Activated B cell treated with CpG ODN at 0.5 μM for 24 hours (primary cell): ENCODE results near the gene PRKN. TPM values are rescaled to one million over a fixed set of nuclear protein-coding genes. Genes with fewer than 3 reads are reported as not detected.

Experiments used
- ATAC-seq: fragments of 200-7000 bp; cut with Tn5 transposase; one replicate; pipeline ENCODE4 v1.10.0; 2021; ENCODE audit warnings: low read depth, mild to moderate bottlenecking, moderate library complexity
- CTCF ChIA-PET: fragments of 350-600 bp; sonication (Branson Sonifier 250); formaldehyde crosslinking; loops from one replicate; lab custom pipeline; 2021; ENCODE audit warnings: antibody characterized with exemption; lab: Charles Lee
- POLR2A ChIA-PET: fragments of 350-600 bp; sonication (Branson Sonifier 250); formaldehyde crosslinking; loops from one replicate; lab custom pipeline; 2021; ENCODE audit warnings: antibody characterized with exemption; lab: Charles Lee
- DNase-seq: peaks from one replicate; pipeline ENCODE4 v3.0.0; 2022
- H3K27ac Mint-ChIP-seq: one replicate; pipeline ENCODE4 v1.8.0; 2020; ENCODE audit warnings: mixed read lengths
- H3K27me3 Mint-ChIP-seq: one replicate; pipeline ENCODE4 v1.8.0; 2021; ENCODE audit warnings: mixed read lengths
- H3K36me3 Mint-ChIP-seq: one replicate; pipeline ENCODE4 v1.8.0; 2021; ENCODE audit warnings: low read depth, mixed read lengths
- H3K4me1 Mint-ChIP-seq: one replicate; pipeline ENCODE4 v1.8.0; 2021; ENCODE audit warnings: mixed read lengths
- H3K4me3 Mint-ChIP-seq: one replicate; pipeline ENCODE4 v1.8.0; 2020; ENCODE audit warnings: mild to moderate bottlenecking, mixed read lengths
- H3K9me3 Mint-ChIP-seq: one replicate; pipeline ENCODE4 v1.8.0; 2020; ENCODE audit warnings: mixed read lengths
- intact Hi-C: fragments of 100-400 bp; cut with micrococcal nuclease; formaldehyde crosslinking; loops from one replicate; pipeline ENCODE4 v1.15.1; 2024
- total RNA-seq: library from RNA; stranded (reverse); gene quantifications from 2 replicates; pipeline ENCODE4 v1.2.3, GENCODE V29; 2022
- TF ChIP-seq, protein P1 (sequence below): fragments of 200-600 bp; IDR thresholded peaks from one replicate; pipeline ENCODE4 v1.8.0; 2022; ENCODE audit warnings: antibody characterized with exemption, mild to moderate bottlenecking

The PRKN gene
- total RNA-seq, 1 donor from 2014 or later, result 2.3 TPM

GRCh38 chr6:162709431-162709830 is 18.1 kb downstream of the PRKN start:
- peaks cover 6% of the 10 kb centered on the region for H3K4me1 Mint-ChIP-seq
- no peaks in the 10 kb centered on the region for H3K27me3 Mint-ChIP-seq
- H3K27ac Mint-ChIP-seq, result no peak overlapping the region
- POLR2A ChIA-PET, result no interaction called here
- H3K4me3 Mint-ChIP-seq, result no peak overlapping the region
- intact Hi-C loops, result no loop called here
- TF ChIP-seq, protein P1, sequence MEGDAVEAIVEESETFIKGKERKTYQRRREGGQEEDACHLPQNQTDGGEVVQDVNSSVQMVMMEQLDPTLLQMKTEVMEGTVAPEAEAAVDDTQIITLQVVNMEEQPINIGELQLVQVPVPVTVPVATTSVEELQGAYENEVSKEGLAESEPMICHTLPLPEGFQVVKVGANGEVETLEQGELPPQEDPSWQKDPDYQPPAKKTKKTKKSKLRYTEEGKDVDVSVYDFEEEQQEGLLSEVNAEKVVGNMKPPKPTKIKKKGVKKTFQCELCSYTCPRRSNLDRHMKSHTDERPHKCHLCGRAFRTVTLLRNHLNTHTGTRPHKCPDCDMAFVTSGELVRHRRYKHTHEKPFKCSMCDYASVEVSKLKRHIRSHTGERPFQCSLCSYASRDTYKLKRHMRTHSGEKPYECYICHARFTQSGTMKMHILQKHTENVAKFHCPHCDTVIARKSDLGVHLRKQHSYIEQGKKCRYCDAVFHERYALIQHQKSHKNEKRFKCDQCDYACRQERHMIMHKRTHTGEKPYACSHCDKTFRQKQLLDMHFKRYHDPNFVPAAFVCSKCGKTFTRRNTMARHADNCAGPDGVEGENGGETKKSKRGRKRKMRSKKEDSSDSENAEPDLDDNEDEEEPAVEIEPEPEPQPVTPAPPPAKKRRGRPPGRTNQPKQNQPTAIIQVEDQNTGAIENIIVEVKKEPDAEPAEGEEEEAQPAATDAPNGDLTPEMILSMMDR, result no peak
- no peaks in the 10 kb centered on the region for H3K9me3 Mint-ChIP-seq
- H3K36me3 Mint-ChIP-seq, result no peaks in the 10 kb centered on the region
- ATAC-seq (no peak), DNase-seq (no peak)
- CTCF ChIA-PET, result no interaction called here

GRCh38 chr6:162708971-162709370 is 18.6 kb downstream of the PRKN start:
- POLR2A ChIA-PET, result no interaction called here
- CTCF ChIA-PET, result no interaction called here
- intact Hi-C loops, result no loop called here

DNA sequence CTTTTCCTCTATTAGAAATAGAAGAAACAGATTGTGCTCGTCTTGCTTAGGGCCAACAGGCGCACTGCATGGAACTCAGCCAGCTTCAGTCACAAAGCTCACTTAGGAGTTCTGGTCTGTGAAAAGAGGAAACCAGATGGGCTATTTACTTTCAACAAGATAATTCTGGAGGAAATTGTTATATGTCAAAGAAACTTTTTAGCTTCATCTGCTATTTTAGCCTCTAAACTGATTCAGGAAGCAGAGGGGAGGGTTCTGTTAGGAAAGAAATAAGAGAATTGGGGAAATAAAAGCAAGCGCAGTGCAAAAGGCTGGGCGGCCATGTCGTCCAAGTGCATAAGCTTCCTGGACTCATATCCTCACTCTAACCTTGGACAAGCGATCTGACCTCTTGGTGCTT is 21.3 kb downstream of the PRKN start:
- Mint-ChIP-seq H3K4me3 (no peak overlapping the region), H3K27me3 (no peaks in the 10 kb centered on the region), H3K36me3 (no peaks in the 10 kb centered on the region), H3K4me1 (peaks cover 6% of the 10 kb centered on the region), H3K9me3 (no peaks in the 10 kb centered on the region), H3K27ac (no peak overlapping the region)
- intact Hi-C loops, result no loop called here
- ChIA-PET CTCF (no interaction called here), POLR2A (interaction anchor here (0.6 kb wide), 1 partner anchor 1010 kb away, joined by 3 read pairs; no protein-coding TSS in a partner anchor)
- TF ChIP-seq, protein P1, result no peak
- DNase-seq (no peak), ATAC-seq (no peak)

More at GRCh38 chr6:162708971-162709370, 18.6 kb downstream of the PRKN start:
- ATAC-seq (no peak), DNase-seq (no peak)
- Mint-ChIP-seq H3K36me3 (no peaks in the 10 kb centered on the region), H3K9me3 (no peaks in the 10 kb centered on the region), H3K27ac (no peak overlapping the region), H3K27me3 (no peaks in the 10 kb centered on the region), H3K4me1 (peaks cover 6% of the 10 kb centered on the region), H3K4me3 (no peak overlapping the region)
- TF ChIP-seq, protein P1, result no peak

- no peak overlapping the region for H3K27ac Mint-ChIP-seq
- H3K4me3 Mint-ChIP-seq, result no peak overlapping the region
- no peak for ATAC-seq
- no peak for DNase-seq
- intact Hi-C loops, result no loop called here
- no peaks in the 10 kb centered on the region for H3K9me3 Mint-ChIP-seq
- TF ChIP-seq, protein P1, result no peak
- no peaks in the 10 kb centered on the region for H3K36me3 Mint-ChIP-seq
- H3K27me3 Mint-ChIP-seq, result no peaks in the 10 kb centered on the region
- ChIA-PET POLR2A (interaction anchor here (0.6 kb wide), 1 partner anchor 1010 kb away, joined by 3 read pairs; no protein-coding TSS in a partner anchor), CTCF (no interaction called here)
- H3K4me1 Mint-ChIP-seq, result peaks cover 6% of the 10 kb centered on the region
Measured at GRCh38 chr6:162705736-162706135, 21.8 kb downstream of the PRKN start.

DNA sequence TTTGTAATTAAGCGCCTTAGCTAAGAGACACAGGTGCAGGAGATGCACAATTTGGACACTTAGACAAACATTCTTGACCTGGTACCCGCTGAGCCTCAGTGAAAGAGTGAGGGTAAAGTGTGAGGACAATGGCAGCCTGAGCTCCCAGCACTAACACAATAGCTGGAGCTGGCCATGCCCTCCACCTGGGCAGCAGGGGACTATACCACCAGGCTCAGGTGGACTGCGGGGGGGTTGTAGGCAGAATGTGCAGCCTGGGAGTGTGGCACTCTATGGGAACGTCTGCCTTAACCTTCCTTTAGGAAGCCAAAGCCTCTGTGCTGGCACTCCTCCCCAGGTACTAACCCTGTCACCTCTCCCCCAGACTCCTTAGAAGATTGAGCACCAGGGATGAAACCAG is 23.6 kb downstream of the PRKN start:
- TF ChIP-seq, protein P1, result no peak
- intact Hi-C loops, result no loop called here
- Mint-ChIP-seq H3K27me3 (no peaks in the 10 kb centered on the region), H3K36me3 (no peaks in the 10 kb centered on the region), H3K4me1 (peaks cover 6% of the 10 kb centered on the region), H3K4me3 (no peak overlapping the region), H3K27ac (no peak overlapping the region), H3K9me3 (no peaks in the 10 kb centered on the region)
- CTCF ChIA-PET, result no interaction called here
- ATAC-seq (no peak), DNase-seq (no peak)
- POLR2A ChIA-PET, result no interaction called here
